ENCODE measurements around the gene LRP5.
"Not testable (repeated sequence)": the region's sequence is repeated elsewhere in the genome, so short reads cannot be mapped to it uniquely, and the experiment has no call there.

LRP5 gene

DNA sequence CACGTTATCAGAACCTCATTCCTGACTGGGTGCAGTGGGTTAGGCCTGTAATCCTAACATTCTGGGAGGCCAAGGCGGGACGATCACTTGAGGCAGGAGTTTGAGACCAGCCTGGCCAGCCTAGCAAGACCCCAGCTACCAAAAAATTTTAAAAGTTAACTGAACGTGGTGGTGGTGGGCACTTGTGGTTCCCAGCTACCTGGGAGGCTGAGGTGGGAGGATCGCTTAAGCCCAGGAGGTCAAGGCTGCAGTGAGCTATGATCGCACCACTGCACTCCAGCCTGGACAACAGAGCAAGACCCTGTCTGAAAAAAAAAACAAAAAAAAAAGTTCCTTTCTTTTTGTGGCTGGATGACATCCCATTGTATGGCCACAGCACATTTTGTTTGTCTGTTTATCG lies 80.4 kb downstream of the LRP5 start:
- no peak for DNase-seq (ENCODE audit: low spot score)

GRCh38 chr11:68396516-68396915 lies 84.1 kb downstream of the LRP5 start:
- DNase-seq (ENCODE audit: low spot score), result no peak

- no peak for DNase-seq (ENCODE audit: low spot score)
Measured at GRCh38 chr11:68397256-68397655, 84.9 kb downstream of the LRP5 start.

DNA sequence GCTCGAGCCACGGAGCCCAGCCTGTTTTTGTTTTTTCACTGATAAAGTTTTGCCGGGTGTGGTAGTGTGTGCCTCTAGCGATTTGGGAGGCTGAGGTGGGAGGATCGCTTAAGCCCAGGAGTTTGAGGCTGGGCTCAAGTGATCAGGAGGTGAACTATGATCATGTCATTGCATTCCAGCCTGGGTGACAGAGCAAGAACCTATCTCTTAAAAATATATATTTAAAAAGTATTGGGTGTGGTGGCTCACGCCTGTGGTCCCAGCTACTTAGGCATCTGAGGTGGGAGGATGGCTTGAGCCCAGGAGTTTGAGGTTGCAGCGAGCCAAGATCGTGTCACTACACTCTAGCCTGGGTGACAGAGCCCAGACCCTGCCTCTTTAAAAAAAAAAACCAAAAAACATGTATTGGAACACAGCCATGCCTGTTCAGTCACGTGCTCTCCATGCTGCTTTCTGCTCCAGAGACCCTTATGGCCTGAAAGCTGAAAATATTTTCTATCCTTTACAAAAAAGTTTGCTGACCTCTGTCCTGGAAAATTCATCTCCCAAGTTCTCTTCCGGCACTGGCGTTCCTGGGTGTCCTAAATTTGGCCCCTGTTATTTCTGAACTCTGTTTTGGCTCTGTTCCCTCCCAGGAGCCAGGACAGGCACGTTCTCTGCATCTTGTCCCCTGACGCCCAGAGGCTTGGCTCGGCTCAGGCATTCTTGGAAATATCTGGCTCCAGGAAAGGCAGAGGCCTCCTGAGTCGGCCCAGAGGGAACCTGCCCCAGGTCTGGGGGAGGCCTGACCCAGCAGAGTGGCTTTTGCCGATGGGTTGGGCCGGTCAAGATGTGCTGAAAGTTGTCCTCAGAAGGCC lies 86.8 kb downstream of the LRP5 start:
- peak; percentile 86 for DNase-seq (ENCODE audit: low spot score)

- no peak for DNase-seq (ENCODE audit: low spot score)
Measured at GRCh38 chr11:68399916-68400315, 87.5 kb downstream of the LRP5 start.

- DNase-seq (ENCODE audit: low spot score), result not testable (repeated sequence)
Measured at GRCh38 chr11:68400584-68400983, 88.2 kb downstream of the LRP5 start.

DNA sequence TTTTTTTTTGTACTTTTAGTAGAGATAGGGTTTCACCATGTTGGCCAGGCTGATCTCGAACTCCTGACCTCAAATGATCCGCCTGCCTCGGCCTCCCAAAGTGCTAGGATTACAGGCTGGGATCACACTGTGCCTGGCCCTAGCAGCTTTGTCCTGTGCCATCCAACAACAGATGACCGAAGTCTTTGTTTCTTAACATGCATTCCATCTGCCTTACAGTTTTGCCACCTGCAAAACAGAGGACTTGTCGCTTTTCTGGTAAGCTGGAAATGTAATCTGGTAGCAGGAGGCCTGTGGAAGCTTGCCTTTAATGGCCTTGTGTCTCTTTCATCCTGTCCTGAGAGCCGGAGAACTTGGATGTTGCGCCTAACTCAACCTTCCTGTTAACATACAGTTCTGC lies 89.5 kb downstream of the LRP5 start:
- no peak for DNase-seq (ENCODE audit: low spot score)

DNA sequence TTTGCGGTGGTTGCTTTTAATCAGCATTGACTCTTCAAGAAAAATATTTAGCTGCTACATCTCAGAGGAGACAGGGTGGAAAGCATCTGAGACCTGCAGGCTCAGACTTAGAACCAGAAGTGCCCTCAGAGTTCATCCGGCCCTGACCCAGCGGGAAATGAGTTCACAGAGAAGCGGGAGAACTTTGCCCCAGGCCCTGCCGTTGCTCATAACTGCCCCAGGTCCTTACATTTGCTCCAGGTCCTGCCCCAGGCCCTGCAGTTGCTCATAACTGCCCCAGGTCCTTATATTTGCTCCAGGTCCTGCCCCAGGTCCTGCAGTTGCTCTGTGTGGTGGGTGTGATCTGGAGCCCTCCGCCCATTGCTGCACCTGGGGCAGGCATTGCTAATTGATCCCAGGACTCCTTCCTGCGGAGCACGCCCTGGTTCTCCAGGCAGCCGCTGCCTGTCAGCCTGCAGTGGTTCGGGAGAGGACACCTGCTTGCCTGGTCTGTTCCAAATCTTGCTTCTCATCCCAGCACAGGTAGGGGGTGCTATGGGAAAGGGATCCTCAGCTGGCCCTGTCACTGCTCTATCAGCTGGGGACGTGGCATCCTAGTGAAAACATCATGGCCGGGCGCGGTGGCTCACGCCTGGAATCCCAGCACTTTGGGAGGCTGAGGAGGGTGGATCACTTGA lies 90.1 kb downstream of the LRP5 start:
- peak; percentile 36 for DNase-seq (ENCODE audit: low spot score)

DNA sequence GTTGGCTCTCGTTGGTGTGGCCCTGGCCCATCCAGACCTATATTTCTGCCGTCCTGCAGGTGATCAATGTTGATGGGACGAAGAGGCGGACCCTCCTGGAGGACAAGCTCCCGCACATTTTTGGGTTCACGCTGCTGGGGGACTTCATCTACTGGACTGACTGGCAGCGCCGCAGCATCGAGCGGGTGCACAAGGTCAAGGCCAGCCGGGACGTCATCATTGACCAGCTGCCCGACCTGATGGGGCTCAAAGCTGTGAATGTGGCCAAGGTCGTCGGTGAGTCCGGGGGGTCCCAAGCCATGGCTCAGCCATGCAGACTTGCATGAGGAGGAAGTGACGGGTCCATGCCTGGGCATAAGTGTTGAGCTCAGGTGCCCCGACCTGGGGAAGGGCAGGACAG lies 91.0 kb downstream of the LRP5 start:
- DNase-seq (ENCODE audit: low spot score), result no peak

DNA sequence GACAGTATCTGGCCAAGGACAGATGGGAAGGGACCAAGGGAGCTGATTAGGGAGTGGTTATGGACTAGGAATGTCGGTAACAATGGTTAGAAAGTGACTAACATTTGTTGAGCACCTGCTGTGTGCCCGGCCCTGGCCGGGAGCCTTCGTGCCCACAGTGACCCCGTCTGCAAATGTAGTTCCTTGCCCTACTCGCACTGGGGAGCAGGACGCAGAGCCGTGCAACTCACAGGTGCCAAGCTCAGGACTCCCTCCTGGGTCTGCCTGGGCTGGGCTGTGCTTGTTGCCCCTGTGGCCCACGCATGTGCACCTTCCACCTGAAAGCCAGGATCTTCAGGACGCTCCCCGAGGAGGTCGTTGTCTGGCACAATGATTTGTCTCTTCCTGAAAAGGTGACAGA lies 91.4 kb downstream of the LRP5 start:
- DNase-seq (ENCODE audit: low spot score), result no peak

- DNase-seq (ENCODE audit: low spot score), result no peak
Measured at GRCh38 chr11:68406324-68407313, 94.2 kb downstream of the LRP5 start.

GRCh38 chr11:68408512-68408911 lies 96.1 kb downstream of the LRP5 start:
- no peak for DNase-seq (ENCODE audit: low spot score)

- DNase-seq (ENCODE audit: low spot score), result no peak
Measured at GRCh38 chr11:68409748-68410344, 97.5 kb downstream of the LRP5 start.

DNA sequence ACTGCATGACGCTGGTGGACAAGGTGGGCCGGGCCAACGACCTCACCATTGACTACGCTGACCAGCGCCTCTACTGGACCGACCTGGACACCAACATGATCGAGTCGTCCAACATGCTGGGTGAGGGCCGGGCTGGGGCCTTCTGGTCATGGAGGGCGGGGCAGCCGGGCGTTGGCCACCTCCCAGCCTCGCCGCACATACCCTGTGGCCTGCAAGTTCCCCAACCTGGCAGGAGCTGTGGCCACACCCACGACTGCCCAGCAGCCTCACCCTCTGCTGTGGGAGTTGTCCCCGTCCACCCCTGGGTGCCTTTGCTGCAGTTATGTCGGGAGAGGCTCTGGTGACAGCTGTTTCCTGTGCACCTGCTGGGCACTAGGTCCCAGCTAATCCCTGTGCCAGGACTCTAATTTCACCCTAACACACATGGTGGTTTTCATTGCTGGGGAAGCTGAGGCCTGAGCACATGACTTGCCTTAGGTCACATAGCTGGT lies 99.2 kb downstream of the LRP5 start:
- peak; percentile 34 for DNase-seq (ENCODE audit: low spot score)

DNA sequence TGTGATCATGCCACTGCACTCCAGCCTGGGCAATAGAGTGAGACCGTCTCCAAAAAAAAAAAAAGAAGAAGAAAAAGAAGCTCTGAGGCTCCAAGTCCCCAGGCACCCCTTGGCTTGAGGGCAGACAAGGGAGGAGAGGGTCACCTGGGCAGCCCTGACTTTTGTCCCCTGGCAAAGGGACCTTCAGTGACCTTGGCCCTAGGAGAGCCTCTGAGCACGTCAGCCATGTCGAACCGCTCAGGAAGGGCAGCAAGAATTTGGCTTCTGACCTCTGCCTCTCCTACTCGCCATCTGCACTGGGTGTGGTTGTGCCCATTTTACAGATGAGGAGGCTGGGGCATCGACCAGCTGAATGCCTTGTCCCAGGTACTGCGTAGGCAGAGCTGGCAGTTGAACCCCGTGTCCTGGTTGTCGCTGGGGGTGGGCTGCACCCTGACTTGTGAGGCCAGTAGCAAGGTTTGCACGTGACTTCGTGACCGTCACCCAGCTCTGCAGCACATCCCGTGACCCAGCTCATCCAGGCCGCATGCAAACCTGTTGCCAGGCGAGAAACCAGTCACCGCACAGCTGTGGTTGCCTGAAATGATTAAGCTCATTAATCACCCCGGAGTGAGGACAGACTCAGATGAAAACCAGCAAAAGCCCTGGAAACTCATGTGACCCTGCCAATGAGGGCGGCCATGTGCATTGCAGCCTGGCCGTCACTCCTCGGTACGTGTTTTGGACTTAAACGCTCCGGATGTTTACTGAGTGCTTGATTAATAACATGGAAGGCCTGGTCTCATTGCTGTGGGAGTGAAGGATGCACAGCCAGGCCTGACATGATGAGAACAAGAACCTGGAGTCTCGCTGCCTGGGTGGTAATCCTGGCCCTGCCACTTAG lies 100.4 kb downstream of the LRP5 start:
- no peak for DNase-seq (ENCODE audit: low spot score)

GRCh38 chr11:68413591-68413999 lies 101.2 kb downstream of the LRP5 start:
- no peak for DNase-seq (ENCODE audit: low spot score)

DNA sequence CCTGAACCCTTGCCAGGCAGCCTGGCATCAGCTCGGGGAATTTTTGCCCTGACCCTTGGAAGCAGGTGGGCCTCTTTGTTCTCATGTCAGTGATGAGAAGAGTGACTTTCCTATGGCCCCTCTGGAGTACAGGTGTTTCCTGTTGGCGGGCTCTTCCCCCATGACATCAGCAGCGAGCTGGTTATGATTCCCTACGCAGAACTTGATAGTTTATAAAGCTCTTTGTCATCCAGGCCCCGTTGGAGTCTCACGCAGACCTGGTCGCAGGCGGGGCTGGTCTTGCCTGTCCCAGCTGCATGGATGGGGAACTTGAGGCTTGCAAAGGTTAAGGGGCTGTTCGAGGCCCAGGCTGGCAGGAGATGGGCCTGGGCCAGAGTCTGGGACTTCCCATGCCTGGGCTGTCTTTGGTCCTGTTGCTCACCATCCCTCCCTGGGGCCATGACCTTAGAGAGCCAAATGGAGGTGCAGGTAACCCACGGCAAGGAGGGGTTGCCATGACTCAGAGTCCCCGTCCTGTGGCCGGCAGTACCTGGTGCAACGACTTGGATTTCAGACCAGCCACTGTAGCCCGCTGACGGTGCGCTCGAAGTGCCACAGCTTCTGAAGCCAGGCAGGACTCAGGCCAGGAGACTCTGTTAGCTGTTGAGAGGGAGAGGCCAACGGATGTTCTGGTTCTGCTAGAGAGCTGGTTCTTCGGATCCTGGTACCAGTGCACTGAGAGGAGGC lies 102.3 kb downstream of the LRP5 start:
- no peak for DNase-seq (ENCODE audit: low spot score)

DNA sequence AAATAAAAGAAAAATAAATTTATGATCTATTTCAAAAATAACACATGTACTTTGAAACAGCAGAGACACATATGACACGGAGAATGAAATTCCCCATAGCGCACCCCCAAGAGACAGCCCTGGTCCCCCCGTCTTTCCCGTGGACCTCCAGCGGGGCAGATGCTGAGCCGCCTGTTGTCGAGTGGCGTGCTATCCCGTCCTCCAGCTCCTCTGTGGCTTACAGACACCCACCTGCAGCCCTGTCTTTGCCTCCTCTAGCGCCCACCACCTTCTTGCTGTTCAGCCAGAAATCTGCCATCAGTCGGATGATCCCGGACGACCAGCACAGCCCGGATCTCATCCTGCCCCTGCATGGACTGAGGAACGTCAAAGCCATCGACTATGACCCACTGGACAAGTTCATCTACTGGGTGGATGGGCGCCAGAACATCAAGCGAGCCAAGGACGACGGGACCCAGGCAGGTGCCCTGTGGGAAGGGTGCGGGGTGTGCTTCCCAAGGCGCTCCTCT lies 103.7 kb downstream of the LRP5 start:
- DNase-seq (ENCODE audit: low spot score), result no peak

DNA sequence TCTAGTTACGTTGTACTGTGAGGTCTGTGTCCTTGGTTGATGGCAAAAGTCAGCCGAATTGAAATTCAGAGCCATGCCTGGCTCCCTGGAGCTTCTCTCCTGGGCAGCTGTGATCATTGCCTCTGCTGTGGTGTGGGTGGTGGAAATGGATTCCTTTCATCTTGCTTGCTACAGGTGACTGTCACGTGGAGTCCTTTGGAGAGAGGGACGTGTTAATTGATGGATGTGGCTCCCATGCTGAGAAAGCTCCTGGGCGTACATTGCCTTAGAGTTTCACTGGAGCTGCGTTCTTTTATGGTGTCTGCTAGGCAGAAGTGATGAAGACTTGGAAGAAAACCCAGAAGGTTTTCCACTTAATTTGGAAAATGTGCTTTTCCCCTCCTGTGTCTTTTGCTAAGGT lies 106.3 kb downstream of the LRP5 start:
- DNase-seq (ENCODE audit: low spot score), result no peak

DNA sequence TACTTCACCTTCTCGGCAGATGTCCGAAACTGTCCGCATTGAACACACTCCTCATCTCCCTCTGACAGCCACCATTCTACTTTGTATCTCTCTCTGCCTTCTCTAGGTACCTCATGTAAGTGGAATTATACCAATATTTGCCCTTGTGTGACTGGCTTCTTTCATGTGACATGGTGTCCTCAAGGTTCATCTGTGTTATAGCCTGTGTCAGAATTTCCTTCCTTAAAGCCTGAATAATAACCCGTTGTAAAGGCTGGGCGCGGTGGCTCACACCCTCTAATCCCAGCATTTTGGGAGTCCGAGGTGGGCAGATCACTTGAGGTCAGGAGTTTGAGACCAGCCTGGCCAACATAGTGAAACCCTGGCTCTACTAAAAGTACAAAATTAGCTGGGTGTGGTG lies 107.8 kb downstream of the LRP5 start:
- no peak for DNase-seq (ENCODE audit: low spot score)
